Measurements from ENCODE around the gene KCNJ1.
A peak's percentile ranks its signal among the peaks of the same experiment; 100 is the strongest.

The KCNJ1 gene

DNA sequence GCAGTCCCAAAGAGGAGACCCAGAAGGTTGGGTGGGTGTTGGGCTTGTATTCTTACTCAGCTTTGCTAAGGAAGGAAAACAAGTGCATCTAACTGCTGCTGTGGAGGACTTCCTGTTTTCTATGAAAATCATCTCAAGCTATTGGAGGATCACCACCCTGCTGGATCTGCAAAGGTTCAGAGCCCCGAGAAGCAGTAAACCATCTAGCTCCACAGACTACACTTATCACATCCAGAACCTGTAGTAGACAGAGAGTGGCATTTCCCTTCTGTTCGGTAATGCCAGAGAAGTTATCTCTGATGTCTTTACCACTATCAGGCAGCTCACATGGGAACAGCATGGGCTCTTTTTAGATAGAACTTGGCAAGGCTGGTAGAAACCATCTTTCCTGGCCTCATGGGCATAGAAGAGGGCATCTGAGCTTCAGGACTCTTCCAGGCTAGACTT, 21.7 kb downstream of the KCNJ1 start:
- in situ Hi-C loops (cut with MboI; ENCODE audit: low sequenced_read_pairs) = loop anchor here (25.0 kb wide), 1 partner anchor 808 kb away; no protein-coding TSS in a partner anchor
- Histone ChIP-seq H3K36me3 (replicated peaks) (no peaks in the 10 kb centered on the region), H3K4me1 (peaks cover 5% of the 10 kb centered on the region; the same call in 1 of the 2 replicates), H3K27me3 (ENCODE audit: low read depth) (peaks cover 5% of the 10 kb centered on the region; the same call in 1 of the 2 replicates), H3K9me3 (no peaks in the 10 kb centered on the region), H3K4me3 (no peak overlapping the region)
- no peak for DNase-seq (ENCODE audit: low spot score in 2 of 2)

DNA sequence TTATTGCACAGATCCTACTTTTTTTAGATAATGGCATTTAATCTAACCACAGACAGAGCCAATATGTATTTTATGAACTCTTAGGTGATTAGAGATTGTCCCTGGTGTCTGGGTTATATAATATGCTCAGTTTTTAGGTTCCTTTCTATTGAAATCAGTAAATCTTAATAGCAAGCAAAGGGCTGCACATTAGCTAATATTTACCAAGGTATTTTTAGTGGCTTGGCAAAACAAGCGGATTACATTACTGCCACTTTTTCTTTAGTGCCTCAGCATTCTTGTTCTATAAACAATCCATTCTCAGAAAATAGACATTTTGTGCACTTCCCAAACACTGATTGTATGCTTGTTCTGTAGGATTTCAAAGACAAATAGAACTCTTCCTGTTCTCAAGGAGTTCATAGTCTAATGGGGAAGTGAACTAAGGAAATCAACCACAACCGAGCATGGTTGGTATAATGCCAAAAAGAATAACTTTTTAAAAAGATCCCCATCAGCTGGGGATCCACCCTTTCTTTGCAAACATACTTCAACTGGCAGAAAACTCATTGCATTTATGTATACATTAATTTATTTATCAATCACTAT, 23.8 kb downstream of the KCNJ1 start:
- in situ Hi-C loops (cut with MboI; ENCODE audit: low sequenced_read_pairs) = loop anchor here (25.0 kb wide), 1 partner anchor 806 kb away; no protein-coding TSS in a partner anchor
- Histone ChIP-seq H3K4me3 (no peak overlapping the region), H3K9me3 (no peaks in the 10 kb centered on the region), H3K36me3 (replicated peaks) (no peaks in the 10 kb centered on the region), H3K4me1 (peaks cover 5% of the 10 kb centered on the region; the same call in 1 of the 2 replicates), H3K27me3 (ENCODE audit: low read depth) (peaks cover 7% of the 10 kb centered on the region; the same call in 1 of the 2 replicates)
- DNase-seq (ENCODE audit: low spot score in 2 of 2) = no peak

DNA sequence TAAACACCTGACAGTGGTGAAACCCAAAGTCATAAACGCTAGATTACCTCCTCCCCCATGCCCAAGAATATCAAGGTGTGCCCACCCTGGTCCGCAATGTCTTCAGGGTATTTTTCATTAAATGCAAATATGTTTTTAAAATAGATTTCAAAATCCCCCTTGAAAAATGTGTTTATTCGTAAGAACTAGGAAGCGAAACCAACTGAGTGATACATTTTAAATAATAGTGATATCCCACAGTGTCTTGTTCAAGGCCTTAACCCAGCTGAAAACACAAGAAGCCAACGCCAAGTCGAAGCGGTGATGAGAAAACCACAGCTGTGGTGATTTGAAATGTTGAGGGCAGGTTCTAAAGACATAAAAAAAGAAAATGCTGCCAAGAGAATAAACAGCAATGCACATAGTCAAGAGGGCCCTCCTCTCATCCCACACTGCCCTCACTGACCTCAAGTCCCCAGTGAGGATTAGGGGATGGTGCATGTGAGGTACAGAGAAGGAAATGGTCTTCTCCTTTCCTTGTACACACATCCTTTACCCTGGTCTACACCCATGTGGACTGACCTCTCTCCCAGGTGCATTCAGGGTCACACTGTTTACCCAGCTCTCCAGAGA, 25.5 kb downstream of the KCNJ1 start:
- Histone ChIP-seq H3K4me3 (no peak overlapping the region), H3K27me3 (ENCODE audit: low read depth) (peaks cover 7% of the 10 kb centered on the region; the same call in 1 of the 2 replicates), H3K9me3 (no peaks in the 10 kb centered on the region), H3K36me3 (replicated peaks) (no peaks in the 10 kb centered on the region), H3K4me1 (peaks cover 5% of the 10 kb centered on the region; the same call in 1 of the 2 replicates)
- in situ Hi-C loops (cut with MboI; ENCODE audit: low sequenced_read_pairs) = loop anchor here (25.0 kb wide), 1 partner anchor 804 kb away; no protein-coding TSS in a partner anchor
- no peak for DNase-seq (ENCODE audit: low spot score in 2 of 2)

DNA sequence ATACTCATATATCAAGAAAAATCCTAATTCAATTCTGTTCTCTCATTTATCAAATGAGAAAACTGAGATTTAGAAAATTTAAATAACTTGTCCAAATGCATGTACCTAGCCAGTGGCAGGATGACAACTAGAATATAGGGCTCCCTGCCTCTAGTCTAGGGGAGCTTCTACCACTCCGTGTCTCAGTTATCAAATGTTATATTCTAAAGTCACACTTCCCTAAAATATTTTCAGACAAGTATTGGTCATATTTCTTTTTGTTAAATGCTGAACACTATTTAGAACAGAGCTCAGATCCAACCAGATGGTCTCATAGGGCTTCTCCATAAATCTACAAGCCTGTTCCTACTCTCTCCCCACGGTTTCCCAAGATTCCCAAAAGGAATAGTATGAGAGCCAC, 26.3 kb downstream of the KCNJ1 start:
- H3K36me3 ChIP-seq (replicated peaks) = no peaks in the 10 kb centered on the region
- H3K9me3 ChIP-seq = no peaks in the 10 kb centered on the region
- no peak overlapping the region for H3K4me3 ChIP-seq
- peaks cover 7% of the 10 kb centered on the region; the same call in 1 of the 2 replicates for H3K27me3 ChIP-seq (ENCODE audit: low read depth)
- in situ Hi-C loops (cut with MboI; ENCODE audit: low sequenced_read_pairs) = loop anchor here (25.0 kb wide), 1 partner anchor 803 kb away; no protein-coding TSS in a partner anchor
- peaks cover 5% of the 10 kb centered on the region; the same call in 1 of the 2 replicates for H3K4me1 ChIP-seq
- no peak for DNase-seq (ENCODE audit: low spot score in 2 of 2)

DNA sequence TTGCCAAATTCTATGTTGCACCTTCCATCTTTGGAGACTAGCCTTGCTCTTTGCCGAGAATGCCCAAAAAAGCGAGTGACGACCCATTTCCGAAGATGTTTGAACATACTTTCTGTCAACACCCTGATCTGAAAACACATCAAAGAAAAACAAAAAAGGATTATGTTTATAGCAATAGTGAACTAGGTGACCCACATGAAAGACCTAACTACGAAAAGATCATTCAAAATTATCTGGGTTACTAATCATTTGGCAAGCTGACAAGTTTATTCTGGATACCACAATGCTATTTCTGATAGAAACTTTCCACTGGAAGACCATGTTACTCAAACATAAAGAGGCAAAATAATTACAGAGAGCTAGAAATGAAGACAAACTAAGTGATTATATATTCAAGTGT, 27.0 kb downstream of the KCNJ1 start:
- peaks cover 6% of the 10 kb centered on the region; the same call in 1 of the 2 replicates for H3K27me3 ChIP-seq (ENCODE audit: low read depth)
- H3K4me1 ChIP-seq = peaks cover 5% of the 10 kb centered on the region; the same call in 1 of the 2 replicates
- H3K4me3 ChIP-seq = no peak overlapping the region
- in situ Hi-C loops (cut with MboI; ENCODE audit: low sequenced_read_pairs) = loop anchor here (25.0 kb wide), 1 partner anchor 803 kb away; no protein-coding TSS in a partner anchor
- H3K36me3 ChIP-seq (replicated peaks) = no peaks in the 10 kb centered on the region
- H3K9me3 ChIP-seq = no peaks in the 10 kb centered on the region
- DNase-seq (ENCODE audit: low spot score in 2 of 2) = no peak

GRCh38 chr11:128839081-128839480, 28.0 kb downstream of the KCNJ1 start:
- no peaks in the 10 kb centered on the region for H3K9me3 ChIP-seq
- in situ Hi-C loops (cut with MboI; ENCODE audit: low sequenced_read_pairs) = loop anchor here (10.0 to 25.0 kb wide), 2 partner anchors 664 to 802 kb away; no protein-coding TSS in a partner anchor
- DNase-seq (ENCODE audit: low spot score in 2 of 2) = no peak
- H3K27me3 ChIP-seq (ENCODE audit: low read depth) = peaks cover 2% of the 10 kb centered on the region; the same call in 1 of the 2 replicates
- no peak overlapping the region for H3K4me3 ChIP-seq
- H3K36me3 ChIP-seq (replicated peaks) = no peaks in the 10 kb centered on the region
- H3K4me1 ChIP-seq = peaks cover 5% of the 10 kb centered on the region; the same call in 1 of the 2 replicates

DNA sequence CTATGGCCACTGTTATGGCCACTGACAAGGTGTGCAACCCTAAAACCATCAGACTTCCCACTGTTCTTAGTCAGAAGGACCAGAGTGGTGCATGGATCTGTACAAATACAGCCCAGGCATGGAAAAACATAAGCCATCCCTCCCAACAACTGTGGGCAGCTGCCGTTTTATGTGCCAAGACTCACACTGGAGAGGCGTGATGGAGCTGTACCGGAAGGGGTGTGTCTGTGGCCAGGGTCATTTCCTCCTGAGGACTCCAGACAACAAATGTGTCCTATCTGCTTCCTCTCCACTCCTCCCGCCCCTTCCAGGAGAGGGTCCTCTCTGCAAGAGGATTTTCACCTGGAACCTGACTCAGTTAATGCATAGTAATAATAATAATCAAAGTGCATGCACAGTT, 29.5 kb downstream of the KCNJ1 start:
- peaks cover 2% of the 10 kb centered on the region; the same call in 1 of the 2 replicates for H3K27me3 ChIP-seq (ENCODE audit: low read depth)
- H3K4me3 ChIP-seq = no peak overlapping the region
- H3K36me3 ChIP-seq (replicated peaks) = no peaks in the 10 kb centered on the region
- in situ Hi-C loops (cut with MboI; ENCODE audit: low sequenced_read_pairs) = loop anchor here (10.0 to 25.0 kb wide), 2 partner anchors 663 to 800 kb away; no protein-coding TSS in a partner anchor
- no peaks in the 10 kb centered on the region for H3K9me3 ChIP-seq
- H3K4me1 ChIP-seq = no peaks in the 10 kb centered on the region
- no peak for DNase-seq (ENCODE audit: low spot score in 2 of 2)

GRCh38 chr11:128835741-128836430, 31.2 kb downstream of the KCNJ1 start:
- Histone ChIP-seq H3K36me3 (replicated peaks) (no peaks in the 10 kb centered on the region), H3K9me3 (no peaks in the 10 kb centered on the region), H3K27me3 (ENCODE audit: low read depth) (peaks cover 2% of the 10 kb centered on the region; the same call in 1 of the 2 replicates), H3K4me3 (no peak overlapping the region), H3K4me1 (no peaks in the 10 kb centered on the region)
- in situ Hi-C loops (cut with MboI; ENCODE audit: low sequenced_read_pairs) = loop anchor here (10.0 to 25.0 kb wide), 2 partner anchors 661 to 799 kb away; no protein-coding TSS in a partner anchor
- no peak for DNase-seq (ENCODE audit: low spot score in 2 of 2)

GRCh38 chr11:128834157-128834556, 32.9 kb downstream of the KCNJ1 start:
- H3K36me3 ChIP-seq (replicated peaks) = no peaks in the 10 kb centered on the region
- no peaks in the 10 kb centered on the region for H3K27me3 ChIP-seq (ENCODE audit: low read depth)
- no peaks in the 10 kb centered on the region for H3K9me3 ChIP-seq
- in situ Hi-C loops (cut with MboI; ENCODE audit: low sequenced_read_pairs) = loop anchor here (10.0 to 25.0 kb wide), 2 partner anchors 659 to 797 kb away; no protein-coding TSS in a partner anchor
- DNase-seq (ENCODE audit: low spot score in 2 of 2) = no peak
- H3K4me1 ChIP-seq = no peaks in the 10 kb centered on the region
- H3K4me3 ChIP-seq = no peak overlapping the region

DNA sequence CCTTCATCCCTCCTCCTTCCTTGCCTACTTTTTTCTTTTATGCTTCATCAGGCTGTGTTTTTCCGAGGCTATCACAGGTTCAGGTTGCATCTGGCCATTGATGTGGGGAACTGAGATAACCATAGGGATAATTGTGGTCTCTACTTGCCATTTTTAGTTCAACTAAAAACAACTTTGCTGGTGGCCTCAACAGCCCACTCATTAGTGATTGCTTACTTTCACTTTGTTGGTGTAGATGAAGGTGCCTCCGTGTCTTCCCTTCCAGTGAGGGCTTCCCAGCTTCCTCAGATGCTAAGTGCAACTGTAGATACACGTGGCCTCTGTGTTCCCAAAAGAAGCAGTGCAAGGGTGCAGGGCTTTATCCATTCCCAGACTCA, 35.0 kb downstream of the KCNJ1 start:
- Histone ChIP-seq H3K4me1 (no peaks in the 10 kb centered on the region), H3K27me3 (ENCODE audit: low read depth) (no peaks in the 10 kb centered on the region), H3K36me3 (replicated peaks) (no peaks in the 10 kb centered on the region), H3K4me3 (no peak overlapping the region), H3K9me3 (no peaks in the 10 kb centered on the region)
- in situ Hi-C loops (cut with MboI; ENCODE audit: low sequenced_read_pairs) = loop anchor here (10.0 to 25.0 kb wide), 2 partner anchors 657 to 795 kb away; no protein-coding TSS in a partner anchor
- no peak for DNase-seq (ENCODE audit: low spot score in 2 of 2)

DNA sequence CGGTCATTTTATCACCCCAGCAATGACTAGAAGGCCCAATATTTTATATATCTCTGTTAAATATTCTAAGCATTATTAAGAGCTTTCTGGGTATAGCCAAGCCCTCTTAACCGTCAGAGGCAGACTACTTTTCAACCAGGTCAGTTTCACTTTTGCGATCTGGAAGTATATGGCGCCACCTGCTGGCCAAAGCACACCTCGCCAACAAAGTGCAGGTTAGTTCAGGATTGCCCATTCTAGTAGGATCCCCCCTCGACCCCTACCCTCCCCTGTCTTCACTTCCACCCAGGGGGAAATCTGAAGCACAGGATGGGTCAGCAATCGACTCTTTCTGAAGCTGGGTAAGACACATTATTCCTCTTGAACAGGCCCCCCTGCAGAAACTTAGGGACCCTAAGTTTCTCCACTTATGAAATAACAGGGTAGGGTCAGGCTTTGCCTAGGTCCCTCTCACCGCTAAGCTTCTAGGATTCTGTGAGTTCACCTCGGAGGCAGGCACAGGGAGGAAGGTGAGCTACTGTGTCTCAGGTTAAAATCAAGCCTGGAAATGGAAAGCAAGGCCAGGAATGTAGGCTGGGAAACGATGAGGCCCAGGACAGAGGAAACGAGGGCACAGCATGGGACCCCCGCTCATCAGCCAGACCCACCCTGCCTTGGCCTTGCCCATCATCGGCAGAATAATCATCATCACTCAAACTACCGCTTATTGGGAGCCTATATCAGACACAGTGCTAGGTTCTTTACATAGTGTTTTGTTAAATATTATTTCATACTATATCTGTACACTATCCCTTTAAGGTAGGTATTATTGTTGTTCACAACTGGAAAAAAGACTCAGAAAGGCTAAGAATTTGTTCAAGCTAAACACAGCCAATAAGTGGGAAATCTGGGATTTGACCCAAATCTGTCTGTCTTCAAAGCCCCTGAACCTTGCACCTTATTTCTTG, 35.6 kb downstream of the KCNJ1 start:
- no peaks in the 10 kb centered on the region for H3K9me3 ChIP-seq
- H3K27me3 ChIP-seq (ENCODE audit: low read depth) = no peaks in the 10 kb centered on the region
- in situ Hi-C loops (cut with MboI; ENCODE audit: low sequenced_read_pairs) = loop anchor here (10.0 to 25.0 kb wide), 2 partner anchors 657 to 794 kb away; no protein-coding TSS in a partner anchor
- DNase-seq (ENCODE audit: low spot score in 2 of 2) = peak; percentile 76 to 83
- no peak overlapping the region for H3K4me3 ChIP-seq
- no peaks in the 10 kb centered on the region for H3K36me3 ChIP-seq (replicated peaks)
- no peaks in the 10 kb centered on the region for H3K4me1 ChIP-seq

GRCh38 chr11:128830290-128831173, 36.6 kb downstream of the KCNJ1 start:
- in situ Hi-C loops (cut with MboI; ENCODE audit: low sequenced_read_pairs) = loop anchor here (10.0 to 25.0 kb wide), 2 partner anchors 656 to 793 kb away; no protein-coding TSS in a partner anchor
- DNase-seq (ENCODE audit: low spot score in 2 of 2) = no peak
- Histone ChIP-seq H3K9me3 (no peaks in the 10 kb centered on the region), H3K4me3 (no peak overlapping the region), H3K36me3 (replicated peaks) (no peaks in the 10 kb centered on the region), H3K4me1 (no peaks in the 10 kb centered on the region), H3K27me3 (ENCODE audit: low read depth) (no peaks in the 10 kb centered on the region)

Data from HAP-1 (cell line).